DOHH2 (cell line): ENCODE results near the gene UBL4A.
A peak's percentile ranks its signal among the peaks of the same experiment; 100 is the strongest.
"Not testable (repeated sequence)": the region's sequence is repeated elsewhere in the genome, so short reads cannot be mapped to it uniquely, and the experiment has no call there.

ENCODE experiments used
- H3F3A ChIP-seq: fragments of 200-600 bp; sonication (generic), shearing (Covaris generic); 2 replicates; pipeline ENCODE4 v1.6.0; 2016; ENCODE audit warnings: antibody characterized with exemption, mild to moderate bottlenecking; ENCODE audit not compliant: control insufficient read depth, insufficient read depth
- H3K27ac ChIP-seq: fragments of 200-600 bp; sonication (generic); 2 replicates; pipeline ENCODE4 v1.5.1; 2014; ENCODE audit warnings: low read depth, mild to moderate bottlenecking, low read length, moderate library complexity
- H3K27me3 ChIP-seq: fragments of 200-600 bp; sonication (generic); 2 replicates; pipeline ENCODE4 v1.6.1; 2014; ENCODE audit warnings: mild to moderate bottlenecking, low read length, mixed read lengths; ENCODE audit not compliant: control insufficient read depth
- H3K36me3 ChIP-seq: fragments of 200-600 bp; sonication (generic); 2 replicates; pipeline ENCODE4 v1.6.1; 2014; ENCODE audit warnings: mild to moderate bottlenecking, low read length, moderate library complexity, mixed read lengths; ENCODE audit not compliant: control insufficient read depth
- H3K4me1 ChIP-seq: fragments of 200-600 bp; sonication (generic); 2 replicates; pipeline ENCODE4 v1.6.1; 2014; ENCODE audit warnings: mild to moderate bottlenecking, low read length, mixed read lengths; ENCODE audit not compliant: control insufficient read depth
- H3K4me2 ChIP-seq: fragments of 200-600 bp; sonication (generic); 2 replicates; pipeline ENCODE4 v1.6.0; 2014; ENCODE audit warnings: mild to moderate bottlenecking, low read length, moderate library complexity
- H3K4me3 ChIP-seq: fragments of 200-600 bp; sonication (generic); 2 replicates; pipeline ENCODE4 v1.5.1; 2014; ENCODE audit warnings: mild to moderate bottlenecking, low read length, mixed read lengths
- H3K79me2 ChIP-seq: fragments of 200-600 bp; sonication (generic); 2 replicates; pipeline ENCODE4 v1.6.1; 2014; ENCODE audit warnings: mild to moderate bottlenecking, low read length, mixed read lengths; ENCODE audit not compliant: control insufficient read depth
- H3K9me2 ChIP-seq: fragments of 200-600 bp; sonication (generic); replicated peaks from 2 replicates; pipeline ENCODE4 v1.6.1; 2014; ENCODE audit warnings: mild to moderate bottlenecking, low read length, mixed read lengths; ENCODE audit not compliant: control insufficient read depth
- H3K9me3 ChIP-seq: fragments of 200-600 bp; sonication (generic); 2 replicates; pipeline ENCODE4 v1.6.1; 2014; ENCODE audit warnings: antibody characterized with exemption, low read length, mixed read lengths; ENCODE audit not compliant: control insufficient read depth, insufficient read depth
- H4K20me1 ChIP-seq: fragments of 200-600 bp; sonication (generic); 2 replicates; pipeline ENCODE4 v1.6.0; 2014; ENCODE audit warnings: low read depth, mild to moderate bottlenecking, antibody characterized with exemption, low read length, moderate library complexity; ENCODE audit not compliant: control insufficient read depth, insufficient read depth
- CTCF ChIP-seq: fragments of 200-600 bp; sonication (generic); IDR thresholded peaks from one replicate; pipeline ENCODE4 v1.5.1; 2014; ENCODE audit warnings: antibody characterized with exemption, mild to moderate bottlenecking, low read depth, low read length; ENCODE audit not compliant: poor library complexity, severe bottlenecking
- EZH2phosphoT487 ChIP-seq: fragments of 200-600 bp; sonication (generic); IDR thresholded peaks from 2 replicates; pipeline ENCODE4 v1.6.1; 2017; ENCODE audit warnings: borderline replicate concordance, mild to moderate bottlenecking, antibody characterized with exemption, low read length, moderate library complexity, mixed read lengths

The UBL4A gene

GRCh38 chrX:154502989-154503388 is 16.6 kb upstream of the UBL4A start:
- H3K4me1 ChIP-seq, result peaks cover 29% of the 10 kb centered on the region
- H3K4me2 ChIP-seq, result peak overlapping the region; percentile 5; the same call in 1 of the 2 replicates
- H3K27me3 ChIP-seq, result no peaks in the 10 kb centered on the region
- H3K27ac ChIP-seq, result no peak overlapping the region
- no peaks in the 10 kb centered on the region for H3K79me2 ChIP-seq
- H3F3A ChIP-seq, result peaks cover 11% of the 10 kb centered on the region
- H3K4me3 ChIP-seq, result no peak overlapping the region
- H3K36me3 ChIP-seq, result peaks cover 7% of the 10 kb centered on the region; the same call in 1 of the 2 replicates
- no peak for TF ChIP-seq EZH2phosphoT487
- TF ChIP-seq CTCF, result no peak
- H4K20me1 ChIP-seq, result no peaks in the 10 kb centered on the region
- no peaks in the 10 kb centered on the region for H3K9me2 ChIP-seq
- H3K9me3 ChIP-seq, result no peaks in the 10 kb centered on the region

- Histone ChIP-seq H4K20me1 (no peaks in the 10 kb centered on the region), H3K27me3 (no peaks in the 10 kb centered on the region), H3K27ac (no peak overlapping the region), H3K4me3 (no peak overlapping the region), H3K79me2 (no peaks in the 10 kb centered on the region), H3K4me1 (peaks cover 38% of the 10 kb centered on the region), H3K9me2 (no peaks in the 10 kb centered on the region), H3K9me3 (no peaks in the 10 kb centered on the region), H3K4me2 (no peak overlapping the region), H3F3A (peaks cover 14% of the 10 kb centered on the region), H3K36me3 (peaks cover 7% of the 10 kb centered on the region; the same call in 1 of the 2 replicates)
- TF ChIP-seq EZH2phosphoT487, result no peak
- no peak for TF ChIP-seq CTCF
These were observed 15.7 kb upstream of the UBL4A start for GRCh38 chrX:154502098-154502497.

- H3K9me3 ChIP-seq, H4K20me1 ChIP-seq, H3K4me3 ChIP-seq, H3K27ac ChIP-seq, H3K79me2 ChIP-seq, H3K4me2 ChIP-seq, H3K9me2 ChIP-seq, H3K36me3 ChIP-seq, H3K27me3 ChIP-seq: not testable (repeated sequence)
- H3F3A ChIP-seq, result peaks cover 17% of the 10 kb centered on the region
- H3K4me1 ChIP-seq, result peaks cover 44% of the 10 kb centered on the region
These were observed 15.0 kb upstream of the UBL4A start for GRCh38 chrX:154501423-154501822.

GRCh38 chrX:154496591-154497137 is 10.2 kb upstream of the UBL4A start:
- Histone ChIP-seq H3K4me2 (peak overlapping the region; percentile 66), H3K4me3 (peak overlapping the region; percentile 44), H3K27ac (peak overlapping the region; percentile 89), H3K4me1 (peaks cover 58% of the 10 kb centered on the region), H3F3A (peaks cover 17% of the 10 kb centered on the region)
- H3K79me2 ChIP-seq, H3K27me3 ChIP-seq, H3K36me3 ChIP-seq, H3K9me3 ChIP-seq, H3K9me2 ChIP-seq, H4K20me1 ChIP-seq: not testable (repeated sequence)
